Epithelial cell of proximal tubule (primary cell): ENCODE results near the gene OR8B3. TPM values are rescaled to one million over a fixed set of nuclear protein-coding genes. Genes with fewer than 3 reads are reported as not detected.

ENCODE experiments used
- DNase-seq: peaks from one replicate; pipeline ENCODE4 v3.0.0-alpha.2; 2011; ENCODE audit warnings: low read depth
- H3K4me3 ChIP-seq: 2 replicates; pipeline ENCODE4 v1.5.1; 2011; ENCODE audit warnings: low read depth, mild to moderate bottlenecking, low read length
- total RNA-seq: library from RNA; depleted of rRNA; stranded (reverse); fragments of >200 nt; gene quantifications from 2 replicates; pipeline ENCODE4 v1.2.3, GENCODE V29; 2015
- TF ChIP-seq, protein P1 (sequence below): conservative IDR thresholded peaks from 2 replicates; pipeline ENCODE4 v1.5.1; 2012; ENCODE audit warnings: low read depth, mild to moderate bottlenecking, low read length

OR8B3 gene
- total RNA-seq, 1 donor from 2014 or later = not detected

DNA sequence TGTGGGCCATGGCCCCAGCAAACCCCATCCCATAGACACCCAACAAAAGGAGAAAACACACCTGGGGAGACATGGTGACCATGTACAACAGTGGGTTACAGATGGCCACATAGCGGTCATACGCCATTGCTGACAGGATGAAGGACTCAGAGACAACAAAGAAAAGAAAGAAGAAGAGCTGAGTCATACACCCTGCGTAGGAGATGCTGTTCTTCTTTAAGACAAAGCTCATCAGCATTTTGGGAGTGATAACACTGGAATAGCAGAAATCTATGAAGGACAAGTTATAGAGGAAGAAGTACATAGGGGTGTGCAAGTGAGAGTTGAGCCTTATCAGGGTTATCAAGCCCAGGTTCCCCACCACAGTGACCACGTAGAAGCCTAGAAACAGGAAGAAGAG is 41.8 kb upstream of the OR8B3 start:
- TF ChIP-seq, protein P1, sequence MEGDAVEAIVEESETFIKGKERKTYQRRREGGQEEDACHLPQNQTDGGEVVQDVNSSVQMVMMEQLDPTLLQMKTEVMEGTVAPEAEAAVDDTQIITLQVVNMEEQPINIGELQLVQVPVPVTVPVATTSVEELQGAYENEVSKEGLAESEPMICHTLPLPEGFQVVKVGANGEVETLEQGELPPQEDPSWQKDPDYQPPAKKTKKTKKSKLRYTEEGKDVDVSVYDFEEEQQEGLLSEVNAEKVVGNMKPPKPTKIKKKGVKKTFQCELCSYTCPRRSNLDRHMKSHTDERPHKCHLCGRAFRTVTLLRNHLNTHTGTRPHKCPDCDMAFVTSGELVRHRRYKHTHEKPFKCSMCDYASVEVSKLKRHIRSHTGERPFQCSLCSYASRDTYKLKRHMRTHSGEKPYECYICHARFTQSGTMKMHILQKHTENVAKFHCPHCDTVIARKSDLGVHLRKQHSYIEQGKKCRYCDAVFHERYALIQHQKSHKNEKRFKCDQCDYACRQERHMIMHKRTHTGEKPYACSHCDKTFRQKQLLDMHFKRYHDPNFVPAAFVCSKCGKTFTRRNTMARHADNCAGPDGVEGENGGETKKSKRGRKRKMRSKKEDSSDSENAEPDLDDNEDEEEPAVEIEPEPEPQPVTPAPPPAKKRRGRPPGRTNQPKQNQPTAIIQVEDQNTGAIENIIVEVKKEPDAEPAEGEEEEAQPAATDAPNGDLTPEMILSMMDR = no peak
- H3K4me3 ChIP-seq = no peak overlapping the region
- DNase-seq = no peak

DNA sequence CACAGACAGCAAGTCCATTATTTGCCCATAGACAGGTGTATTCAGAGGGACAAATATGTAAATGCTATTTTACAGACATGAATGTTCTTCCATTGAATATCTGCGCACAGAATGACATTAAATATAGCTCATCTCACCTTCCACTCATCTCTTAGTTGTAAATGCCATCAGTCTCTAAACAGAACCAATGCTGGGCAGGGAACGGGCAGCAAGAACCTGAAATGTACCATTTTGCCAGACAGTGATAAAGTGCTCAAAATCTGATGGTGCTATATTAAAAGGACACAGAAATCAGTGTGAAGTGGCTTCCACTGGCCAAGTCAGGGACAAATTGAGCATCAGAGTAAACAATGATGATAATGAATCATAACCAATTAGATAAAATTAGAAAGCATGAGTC is 35.9 kb upstream of the OR8B3 start:
- no peak for DNase-seq
- TF ChIP-seq, protein P1 = no peak
- no peak overlapping the region for H3K4me3 ChIP-seq

DNA sequence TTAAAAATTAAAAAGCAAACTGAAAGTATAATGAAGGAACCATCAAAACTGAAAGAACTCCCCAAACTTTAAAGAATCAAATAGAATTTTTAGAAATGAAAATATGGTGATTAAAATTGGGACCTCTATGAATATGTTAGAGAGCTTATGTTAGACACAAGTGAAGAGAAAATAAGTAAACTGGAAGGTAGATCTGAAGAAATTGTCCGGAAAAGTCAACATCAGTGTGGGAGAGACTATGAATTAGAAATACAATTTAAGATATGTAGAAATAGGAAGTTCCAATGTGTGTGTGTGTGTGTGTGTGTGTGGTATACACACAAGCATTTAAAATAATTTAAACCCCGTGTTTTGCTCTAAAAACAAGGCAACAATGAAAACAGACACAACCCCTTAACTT is 30.8 kb upstream of the OR8B3 start:
- TF ChIP-seq, protein P1 = no peak
- H3K4me3 ChIP-seq = no peak overlapping the region
- no peak for DNase-seq

GRCh38 chr11:124424384-124424921 is 25.6 kb upstream of the OR8B3 start, which contains the start of gene OR8B4:
Gene OR8B4 (minus strand): TSS chr11:124424871. CDS start chr11:124424871, 0 bp downstream.
- DNase-seq = no peak
- no peak within 1 kb of the TSS for H3K4me3 ChIP-seq
- TF ChIP-seq, protein P1 = no peak

DNA sequence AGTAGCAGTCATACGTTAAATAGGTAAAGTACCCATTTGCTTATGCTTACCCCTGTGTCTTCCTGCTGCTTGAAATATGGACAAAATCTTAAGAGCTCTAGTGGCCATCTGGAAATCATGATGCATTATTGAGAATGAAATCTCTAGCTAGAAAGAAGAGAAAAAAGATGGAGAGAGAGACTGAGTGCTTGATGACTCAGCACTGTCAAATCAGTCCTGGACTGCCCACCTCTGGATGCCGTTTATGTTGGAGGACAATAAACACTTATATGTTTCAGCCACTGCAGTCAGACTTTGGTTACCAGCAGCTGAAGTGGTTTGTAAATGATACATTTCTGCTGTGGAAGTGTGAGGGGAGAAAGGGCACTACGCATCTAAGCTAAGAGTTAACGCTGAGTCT is 22.2 kb upstream of the OR8B3 start:
- TF ChIP-seq, protein P1 = no peak
- DNase-seq = no peak
- H3K4me3 ChIP-seq = no peak overlapping the region

- TF ChIP-seq, protein P1 = peak; percentile 78
- no peak overlapping the region for H3K4me3 ChIP-seq
- peak; percentile 13 for DNase-seq
Observed at GRCh38 chr11:124415356-124415923, 16.6 kb upstream of the OR8B3 start.

- TF ChIP-seq, protein P1 = no peak
- no peak for DNase-seq
- no peak overlapping the region for H3K4me3 ChIP-seq
Observed at GRCh38 chr11:124409906-124410305, 11.1 kb upstream of the OR8B3 start.
